ENCODE measurements around the gene RBM48.

GRCh38 chr7:92557249-92557648 lies 28.7 kb downstream of the RBM48 start:
- no peak for TF ChIP-seq CTCF (IDR thresholded peaks at IDR 0.05)
- TF ChIP-seq ZFX (IDR thresholded peaks at IDR 0.05; ENCODE audit: borderline replicate concordance), result no peak

Measured in 22Rv1 (cell line).